ENCODE data around the gene WDR35.
A peak's percentile ranks its signal among the peaks of the same experiment; 100 is the strongest.

WDR35 gene

DNA sequence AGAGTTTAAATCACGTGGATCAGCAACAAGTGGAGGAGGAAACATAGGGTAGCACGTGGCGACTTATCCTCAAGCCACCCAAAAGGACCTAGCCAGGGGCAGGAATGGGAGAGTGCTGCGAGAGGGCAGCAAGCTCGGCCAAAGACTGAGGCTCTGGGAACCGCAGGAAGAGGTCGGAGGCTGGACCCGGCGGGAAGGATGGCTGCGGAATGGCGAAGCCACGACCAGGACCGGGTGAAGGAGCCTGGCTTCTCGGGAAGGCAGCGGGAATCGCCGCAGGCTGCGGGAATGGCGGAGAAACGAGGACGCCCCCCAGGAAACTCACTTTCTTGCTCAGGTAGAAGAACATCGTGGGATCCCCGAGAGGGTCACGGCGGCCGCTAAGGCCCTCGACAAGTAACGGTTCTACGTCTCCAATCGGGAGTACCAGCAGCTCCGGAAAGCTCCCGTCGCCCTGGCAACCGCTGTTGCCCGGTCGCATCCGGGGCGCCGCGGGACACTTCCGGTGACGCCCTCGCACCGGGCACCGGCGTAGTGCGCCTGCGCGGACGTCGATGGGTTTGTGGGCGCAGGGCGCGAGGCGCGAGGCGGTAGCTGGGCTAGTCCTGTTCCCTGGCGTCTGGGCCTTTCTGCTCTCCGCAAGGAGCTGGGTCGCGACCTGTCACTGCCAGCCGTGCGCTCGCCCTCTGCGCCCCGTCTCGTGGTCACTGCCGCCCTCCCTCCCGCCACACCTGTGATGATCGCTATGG is at the start of gene WDR35:
TSS of gene WDR35 (minus strand) at position 439 of the 749 bp plus-strand sequence. CDS start at position 349, 90 bp downstream.
- DNase-seq (ENCODE audit: low read depth) = peak; percentile 53

DNA sequence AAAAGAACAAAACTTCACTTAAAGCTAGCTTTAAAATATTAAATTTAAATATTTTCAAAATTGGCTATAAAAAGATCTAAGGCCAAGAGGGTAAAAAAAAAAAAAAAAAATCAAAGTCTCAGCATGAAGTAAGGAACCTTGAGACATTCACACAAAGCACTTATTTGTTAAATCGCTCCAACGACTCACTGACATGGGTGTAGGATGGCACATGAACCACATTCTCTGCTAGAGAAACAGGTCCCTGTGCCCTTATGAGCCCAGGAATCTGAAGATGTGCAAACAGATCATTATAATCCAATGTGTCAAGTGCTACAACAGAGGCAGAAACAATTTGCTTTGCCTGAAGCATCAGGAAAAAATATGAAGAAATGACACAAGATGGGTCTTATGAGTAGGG is 47.8 kb upstream of the WDR35 start:
- no peak for DNase-seq (ENCODE audit: low read depth)

- no peak for DNase-seq (ENCODE audit: low read depth)
Observed at GRCh38 chr2:20035955-20036666, 46.2 kb upstream of the WDR35 start.

DNA sequence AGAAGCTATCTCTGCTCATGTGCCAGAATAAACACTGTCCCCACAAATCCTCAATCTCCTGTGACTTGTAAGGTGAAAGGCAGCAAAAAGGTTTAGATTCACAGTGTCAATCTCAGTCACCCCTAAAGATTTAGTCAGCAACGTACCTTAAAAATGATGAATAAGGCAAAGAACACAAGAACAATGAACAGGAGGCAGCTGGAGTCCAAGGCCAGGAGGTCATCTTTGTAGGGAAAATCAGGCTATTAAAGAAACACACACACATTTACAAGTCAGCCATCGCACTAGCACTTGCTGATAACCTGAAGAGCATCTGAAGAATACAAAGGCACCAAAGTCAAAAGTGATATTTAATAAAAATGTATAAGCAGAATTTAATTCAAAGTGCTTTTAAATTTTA is 44.9 kb upstream of the WDR35 start:
- no peak for DNase-seq (ENCODE audit: low read depth)

DNA sequence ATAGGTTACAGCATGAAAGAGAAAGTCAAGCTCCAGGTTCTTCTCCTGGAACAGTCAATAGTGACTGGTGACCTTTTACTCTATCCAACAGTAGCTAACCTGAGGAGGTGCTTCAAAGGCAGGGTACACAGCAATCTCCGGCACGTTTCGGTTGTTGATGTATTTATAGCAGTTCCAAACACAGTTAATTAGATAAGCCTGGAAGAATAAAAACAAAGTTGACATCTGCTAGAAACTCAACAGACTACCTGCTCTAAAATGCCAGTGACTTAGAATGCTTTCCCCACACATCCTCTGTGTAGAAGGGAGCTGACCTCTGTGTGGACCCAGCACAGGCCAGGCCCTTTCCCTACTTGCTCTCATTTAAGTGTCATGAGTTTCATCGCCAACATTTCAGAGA is 44.3 kb upstream of the WDR35 start:
- no peak for DNase-seq (ENCODE audit: low read depth)

- DNase-seq (ENCODE audit: low read depth) = no peak
Observed at GRCh38 chr2:20033322-20033721, 43.4 kb upstream of the WDR35 start.

DNA sequence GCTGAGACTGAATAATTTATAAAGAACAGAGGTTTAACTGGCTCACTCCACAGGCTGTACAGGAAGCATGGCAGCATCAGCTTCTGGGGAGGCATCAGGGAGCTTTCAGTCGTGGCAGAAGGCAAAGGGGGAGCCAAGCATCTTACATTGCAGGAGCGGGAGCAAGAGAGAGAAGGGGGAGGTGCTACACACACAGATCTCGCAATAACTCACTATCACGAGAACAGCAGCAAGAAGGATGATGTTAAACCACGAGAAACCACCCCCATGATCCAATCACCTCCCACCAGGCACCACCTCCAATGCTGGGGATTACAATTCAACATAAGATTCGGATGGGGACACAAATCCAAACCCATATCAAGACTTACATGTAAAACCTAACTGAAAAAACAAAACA is 40.3 kb upstream of the WDR35 start:
- DNase-seq (ENCODE audit: low read depth) = no peak

DNA sequence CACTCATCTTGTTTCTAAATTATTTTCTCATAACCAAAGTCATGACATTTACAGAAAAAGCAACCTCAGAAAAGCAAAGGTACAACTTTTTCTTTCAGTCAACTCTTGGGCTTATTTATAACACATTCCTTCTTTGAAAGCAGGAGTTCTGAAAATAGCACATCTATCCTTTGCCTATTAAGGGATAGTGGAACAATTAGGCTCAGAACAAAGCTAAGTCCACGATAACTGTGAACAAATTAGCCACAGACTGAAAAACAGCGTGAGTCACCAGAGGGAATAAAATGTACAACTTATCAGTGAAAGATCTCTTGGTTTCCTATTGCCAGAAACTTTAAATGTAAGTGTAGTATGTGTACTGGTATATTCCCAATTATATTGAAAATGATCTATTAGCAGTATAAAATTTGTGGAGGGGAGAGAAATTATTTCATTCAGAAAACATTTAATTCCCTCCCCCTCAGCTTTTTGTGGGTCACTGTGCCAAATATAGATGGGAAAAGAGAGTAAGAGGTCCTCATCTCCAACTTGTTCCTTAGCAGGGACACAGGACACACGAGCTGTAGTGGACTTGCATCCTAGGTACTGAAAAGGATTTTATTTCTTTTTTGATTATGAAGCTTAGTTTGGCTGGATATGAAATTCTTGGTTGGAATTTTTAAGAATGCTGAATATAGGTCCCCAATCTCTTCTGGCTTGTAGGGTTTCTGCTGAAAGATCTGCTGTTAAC is 38.0 kb upstream of the WDR35 start:
- DNase-seq (ENCODE audit: low read depth) = no peak

DNA sequence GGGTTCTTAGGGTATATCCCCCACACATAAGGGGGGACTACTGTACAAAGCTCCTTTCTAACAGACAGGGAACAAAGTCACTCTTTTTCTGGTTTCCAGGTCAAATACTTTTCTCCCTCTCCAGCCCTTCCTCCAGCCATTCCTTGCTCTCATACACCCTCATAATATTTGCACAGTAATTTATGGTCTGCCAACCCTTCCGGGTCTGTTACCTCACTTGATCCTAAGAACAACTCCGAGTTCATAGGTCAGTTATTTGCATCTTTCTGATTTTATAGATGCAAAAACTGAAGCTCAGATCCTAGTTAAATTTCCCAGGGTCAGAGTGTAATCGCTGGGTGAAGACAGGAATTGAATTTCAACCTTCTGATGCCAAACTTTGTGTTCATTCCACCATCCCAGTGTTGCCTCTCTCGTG is 37.4 kb upstream of the WDR35 start:
- DNase-seq (ENCODE audit: low read depth) = no peak

DNA sequence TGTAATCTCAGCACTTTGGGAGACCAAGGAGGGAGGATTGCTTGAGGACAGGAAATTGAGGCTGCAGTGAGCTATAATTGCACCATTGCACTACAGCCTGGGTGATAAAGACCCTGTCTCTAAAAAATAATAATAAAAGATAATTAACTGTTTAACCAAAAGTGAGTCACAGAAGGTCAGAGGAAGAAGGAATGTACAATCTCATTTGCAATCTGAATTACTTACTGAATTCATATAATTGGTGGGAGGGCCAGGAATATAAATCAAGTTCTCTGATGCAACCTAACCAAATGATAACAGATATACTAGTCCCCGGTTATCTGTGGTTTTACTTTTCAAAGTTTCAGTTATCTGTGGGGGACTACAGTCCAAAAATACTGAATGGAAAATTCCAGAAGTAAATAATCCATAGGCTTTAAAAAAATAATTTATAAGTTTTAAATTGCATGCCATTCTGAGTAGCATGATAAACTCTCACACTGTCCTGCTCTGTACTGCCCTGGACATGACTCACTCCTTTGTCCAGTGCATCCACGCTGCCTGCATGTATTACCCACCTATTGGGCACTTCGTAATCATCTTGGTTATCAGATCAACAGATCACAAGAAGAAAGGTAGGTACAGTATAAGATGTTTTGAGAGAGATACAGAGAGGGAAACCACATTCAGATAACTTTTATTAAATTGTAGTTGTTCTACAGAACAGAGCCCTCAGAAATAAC is 35.3 kb upstream of the WDR35 start:
- DNase-seq (ENCODE audit: low read depth) = no peak

DNA sequence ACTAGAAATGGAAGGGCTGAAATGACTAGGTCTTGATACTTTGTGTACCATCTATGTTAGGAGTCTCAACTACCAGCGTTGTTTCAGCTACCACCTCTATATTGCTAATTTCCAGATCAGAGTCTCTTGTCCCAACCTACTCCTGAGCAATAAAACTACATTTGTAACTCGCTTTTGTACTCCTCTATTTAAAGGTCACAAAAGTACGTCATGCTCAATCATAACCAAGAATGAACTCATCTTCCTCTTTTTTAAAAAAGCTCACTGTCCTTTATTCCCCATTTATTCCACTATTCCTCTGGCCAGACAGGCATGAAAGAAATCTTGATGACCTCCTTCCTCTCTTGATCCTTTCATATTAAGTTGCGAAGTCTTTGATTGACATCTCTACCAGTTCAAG is 33.8 kb upstream of the WDR35 start:
- DNase-seq (ENCODE audit: low read depth) = no peak

DNA sequence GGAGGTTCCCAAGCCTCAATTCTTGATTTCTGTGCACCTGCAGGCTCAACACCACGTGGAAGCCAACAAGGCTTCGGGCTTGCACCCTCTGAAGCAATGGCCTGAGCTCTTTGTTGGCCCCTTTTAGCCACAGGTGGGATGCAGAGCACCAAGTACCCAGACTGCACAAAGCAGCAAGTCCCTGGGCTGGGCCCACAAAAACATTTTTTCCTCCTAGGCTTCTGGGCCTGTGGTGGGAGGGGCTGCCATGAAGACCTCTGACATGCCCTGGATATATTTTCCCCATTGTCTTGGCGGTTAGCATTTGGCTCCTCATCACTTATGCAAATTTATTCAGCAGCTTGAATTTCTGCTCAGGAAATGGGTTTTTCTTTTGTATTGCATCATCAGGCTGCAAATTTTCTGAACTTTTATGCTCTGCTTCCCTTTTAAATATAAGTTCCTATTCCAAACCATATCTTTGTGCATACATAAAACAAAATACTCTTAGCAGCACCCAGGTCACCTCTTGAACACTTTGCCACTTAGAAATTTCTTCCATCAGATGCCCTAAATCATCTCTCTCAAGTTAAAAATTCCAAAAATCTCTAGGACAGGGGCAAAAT is 31.6 kb upstream of the WDR35 start:
- no peak for DNase-seq (ENCODE audit: low read depth)

- DNase-seq (ENCODE audit: low read depth) = no peak
Observed at GRCh38 chr2:20019747-20020146, 29.8 kb upstream of the WDR35 start.

DNA sequence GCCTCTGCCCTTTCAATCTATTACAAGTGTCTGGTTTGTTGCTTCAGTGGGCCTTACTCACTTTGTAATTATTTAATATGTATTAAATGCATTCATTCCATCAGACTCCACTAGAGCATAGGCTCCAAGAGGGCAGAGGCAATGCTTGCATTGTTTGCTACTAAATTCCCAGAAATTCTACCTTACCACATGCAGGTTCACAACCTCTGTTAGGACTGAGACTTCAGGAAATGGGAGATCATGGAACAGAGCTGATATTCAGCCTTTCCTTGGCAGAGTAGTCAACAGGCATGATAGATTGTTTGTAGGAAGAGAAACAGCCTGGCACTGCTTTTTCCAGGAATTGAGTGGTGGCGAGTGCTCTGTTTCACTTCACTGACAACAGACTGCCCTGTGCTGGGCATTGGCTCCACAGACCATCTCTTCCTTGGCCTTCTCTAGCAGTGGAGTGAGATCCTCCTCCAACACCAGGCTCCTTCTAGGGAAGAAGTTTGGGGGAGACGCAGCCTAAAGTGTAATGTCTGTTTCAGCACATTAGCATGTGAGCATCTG is 28.8 kb upstream of the WDR35 start:
- no peak for DNase-seq (ENCODE audit: low read depth)

GRCh38 chr2:20016346-20016745 is 26.4 kb upstream of the WDR35 start:
- DNase-seq (ENCODE audit: low read depth) = no peak

DNA sequence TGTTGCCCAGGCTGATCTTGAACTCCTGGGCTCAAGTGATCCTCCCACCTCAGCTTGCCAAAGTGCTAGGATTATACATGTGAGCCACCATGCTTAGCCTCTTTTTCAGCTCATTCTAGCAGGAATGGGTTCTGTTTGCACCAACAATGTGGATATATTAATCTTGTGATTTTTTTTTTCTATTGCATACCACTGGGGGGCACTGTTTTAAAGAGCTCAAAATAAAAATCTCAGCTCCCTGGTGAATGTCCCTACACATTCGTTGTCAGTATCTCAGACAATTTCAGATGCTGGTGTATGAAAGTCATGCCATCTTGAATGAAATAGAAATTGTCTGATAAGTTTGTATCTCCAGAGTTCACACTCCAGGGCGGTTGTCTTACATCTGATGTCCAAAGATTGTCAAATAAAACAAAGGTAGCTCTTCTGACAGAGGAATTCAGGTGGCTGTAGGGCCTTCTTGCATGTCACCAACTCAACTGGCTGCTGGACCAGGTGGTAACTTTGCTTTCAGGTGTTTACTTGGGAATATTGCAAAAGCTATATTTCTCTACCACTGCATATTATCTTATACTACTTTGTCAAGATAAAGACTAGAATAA is 25.7 kb upstream of the WDR35 start:
- no peak for DNase-seq (ENCODE audit: low read depth)

- DNase-seq (ENCODE audit: low read depth) = no peak
Observed at GRCh38 chr2:20013126-20013849, 23.4 kb upstream of the WDR35 start.

DNA sequence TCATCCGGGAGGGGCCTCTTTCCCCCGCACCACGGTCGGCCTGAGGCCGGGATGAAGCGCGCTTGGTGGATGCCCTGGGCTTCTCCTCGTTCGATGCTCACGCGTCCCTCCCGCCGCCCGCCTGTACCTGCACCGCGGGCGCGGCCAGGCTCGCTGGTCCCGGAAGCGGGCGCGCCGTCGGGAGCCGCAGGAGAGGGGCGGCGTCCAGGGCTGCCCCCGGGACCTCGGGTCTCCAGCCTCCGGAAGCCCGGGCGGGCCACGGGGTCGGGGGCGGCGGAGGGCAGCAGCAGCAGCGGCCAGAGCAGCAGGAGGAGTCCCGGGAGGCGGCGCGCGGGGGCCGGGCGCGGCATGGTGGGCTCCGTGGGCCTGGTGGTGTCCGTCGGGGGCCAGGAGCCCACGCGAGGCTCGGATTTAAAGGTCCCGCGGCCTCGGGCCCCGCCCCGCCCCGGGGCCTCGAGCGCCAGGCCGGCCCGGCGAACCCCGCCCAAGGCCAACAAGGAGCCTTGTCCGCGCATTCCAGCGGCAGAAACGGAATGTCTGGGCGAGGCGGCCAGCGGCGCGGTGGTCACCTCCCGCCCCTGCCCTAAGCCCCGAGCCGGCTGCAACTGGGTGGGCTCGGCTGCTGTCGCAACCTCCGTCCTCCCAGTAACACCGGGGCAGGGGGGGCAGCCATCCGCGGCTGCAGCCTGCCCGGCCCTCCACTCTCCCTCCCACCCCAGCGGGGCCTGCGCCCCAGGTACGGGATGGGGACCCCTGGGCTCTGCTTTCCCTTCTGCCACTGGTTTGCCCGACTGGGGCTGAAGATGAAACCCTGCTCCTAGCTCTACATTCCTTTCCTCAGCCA is 22.6 kb upstream of the WDR35 start, which contains the start of gene MATN3:
TSS of gene MATN3 (minus strand) at position 387 of the 844 bp plus-strand sequence. CDS start at position 350, 37 bp downstream.
- DNase-seq (ENCODE audit: low read depth) = no peak

DNA sequence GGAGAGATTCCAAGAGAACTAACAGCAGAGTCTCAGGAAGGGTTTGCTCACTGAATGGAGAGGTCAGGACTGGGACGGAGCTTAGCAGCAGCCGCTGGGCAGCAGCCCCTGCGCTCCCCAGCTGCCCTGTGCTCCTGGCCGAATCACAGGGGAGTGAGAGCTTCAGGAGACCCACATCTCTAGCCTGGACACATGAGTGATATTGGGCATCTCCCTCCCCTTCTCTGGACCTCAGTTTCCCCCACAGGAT is 22.1 kb upstream of the WDR35 start:
- no peak for DNase-seq (ENCODE audit: low read depth)

Measured in HS-5 (cell line).